HEK293 (cell line): ENCODE data around the gene ATP8B1.

ENCODE experiments used
- CTCF ChIA-PET: fragments of 350-600 bp; formaldehyde crosslinking; extraction: SDS; loops from one replicate; lab custom pipeline; 2021; ENCODE audit warnings: antibody characterized with exemption; lab: Yijun Ruan, JAX
- POLR2A ChIA-PET: fragments of 300-600 bp; formaldehyde crosslinking; extraction: SDS; loops from one replicate; lab custom pipeline; 2020; ENCODE audit warnings: antibody characterized with exemption, inconsistent platforms; lab: Yijun Ruan, JAX
- H3K27ac ChIP-seq: fragments of 200-500 bp; sonication (Bioruptor generic); 2 replicates; pipeline ENCODE4 v1.5.1; 2014; ENCODE audit warnings: low read depth, low read length, control low read depth, inconsistent platforms; ENCODE audit errors: extremely low read depth
- H3K36me3 ChIP-seq, 2 experiments: fragments of 200-500 bp in 1 of 2; sonication (Bioruptor generic) in 1 of 2; 1 replicate in 1 of 2; 2 replicates in 1 of 2; pipeline ENCODE4 v1.5.1; 2014 to 2017; ENCODE audit warnings: inconsistent platforms in 2 of 2, low read length in 2 of 2; ENCODE audit not compliant: control insufficient read depth in 2 of 2, insufficient read depth in 1 of 2
- H3K4me1 ChIP-seq: fragments of 200-500 bp; sonication (Bioruptor generic); 2 replicates; pipeline ENCODE4 v1.5.1; 2014; ENCODE audit warnings: mild to moderate bottlenecking, low read length, inconsistent platforms; ENCODE audit not compliant: control insufficient read depth, insufficient read depth
- H3K4me3 ChIP-seq: 2 replicates; pipeline ENCODE4 v1.5.1; 2011; ENCODE audit warnings: low read depth, mild to moderate bottlenecking, control low read depth, low read length, moderate library complexity
- H3K9me3 ChIP-seq: fragments of 200-500 bp; sonication (Bioruptor generic); 2 replicates; pipeline ENCODE4 v1.5.1; 2014; ENCODE audit warnings: low read depth, low read length, inconsistent platforms; ENCODE audit not compliant: control insufficient read depth, insufficient read depth
- EGR2 ChIP-seq: fragments of 450-650 bp; formaldehyde crosslinking; IDR thresholded peaks from 2 replicates; pipeline ENCODE4 v1.5.1; 2016; ENCODE audit warnings: low read depth, missing biosample characterization, missing genetic modification characterization
- GLI4 ChIP-seq: fragments of 450-650 bp; formaldehyde crosslinking; IDR thresholded peaks from 2 replicates; pipeline ENCODE4 v1.5.1; 2016; ENCODE audit warnings: missing biosample characterization, missing genetic modification characterization
- GLIS2 ChIP-seq: fragments of 450-650 bp; formaldehyde crosslinking; IDR thresholded peaks from 2 replicates; pipeline ENCODE4 v1.5.1; 2016; ENCODE audit warnings: missing biosample characterization, missing genetic modification characterization
- KLF16 ChIP-seq: fragments of 450-650 bp; formaldehyde crosslinking; IDR thresholded peaks from 2 replicates; pipeline ENCODE4 v1.5.1; 2017; ENCODE audit warnings: missing biosample characterization, missing genetic modification characterization
- RBAK ChIP-seq: fragments of 450-650 bp; formaldehyde crosslinking; IDR thresholded peaks from 2 replicates; pipeline ENCODE4 v1.5.1; 2016; ENCODE audit warnings: missing biosample characterization, missing genetic modification characterization
- SETDB1 ChIP-seq: IDR thresholded peaks from one replicate; pipeline ENCODE4 v1.6.1; 2017; ENCODE audit warnings: mild to moderate bottlenecking, low read length, moderate library complexity, mixed read lengths; ENCODE audit not compliant: insufficient read length
- ZBTB17 ChIP-seq: fragments of 450-650 bp; formaldehyde crosslinking; IDR thresholded peaks from 2 replicates; pipeline ENCODE4 v1.5.1; 2016; ENCODE audit warnings: missing biosample characterization, missing genetic modification characterization
- ZBTB20 ChIP-seq: fragments of 450-650 bp; formaldehyde crosslinking; IDR thresholded peaks from 2 replicates; pipeline ENCODE4 v1.5.1; 2016; ENCODE audit warnings: missing biosample characterization, missing genetic modification characterization
- ZBTB8A ChIP-seq: fragments of 450-650 bp; formaldehyde crosslinking; IDR thresholded peaks from 2 replicates; pipeline ENCODE4 v1.5.1; 2016; ENCODE audit warnings: missing biosample characterization, missing genetic modification characterization
- ZFP3 ChIP-seq: fragments of 450-650 bp; formaldehyde crosslinking; IDR thresholded peaks from 2 replicates; pipeline ENCODE4 v1.5.1; 2016; ENCODE audit warnings: low read depth, missing biosample characterization, missing genetic modification characterization
- ZFP37 ChIP-seq: fragments of 450-650 bp; formaldehyde crosslinking; IDR thresholded peaks from 2 replicates; pipeline ENCODE4 v1.5.1; 2016; ENCODE audit warnings: missing biosample characterization, missing genetic modification characterization
- ZNF114 ChIP-seq: fragments of 450-650 bp; formaldehyde crosslinking; IDR thresholded peaks from 2 replicates; pipeline ENCODE4 v1.5.0; 2017; ENCODE audit warnings: missing biosample characterization, missing genetic modification characterization
- ZNF133 ChIP-seq: fragments of 450-650 bp; formaldehyde crosslinking; IDR thresholded peaks from 2 replicates; pipeline ENCODE4 v1.5.1; 2016; ENCODE audit warnings: missing biosample characterization, missing genetic modification characterization
- ZNF239 ChIP-seq: fragments of 450-650 bp; formaldehyde crosslinking; IDR thresholded peaks from 2 replicates; pipeline ENCODE4 v1.5.1; 2016; ENCODE audit warnings: missing biosample characterization, missing genetic modification characterization
- ZNF24 ChIP-seq: fragments of 450-650 bp; formaldehyde crosslinking; IDR thresholded peaks from 2 replicates; pipeline ENCODE4 v1.5.1; 2016; ENCODE audit warnings: missing biosample characterization, missing genetic modification characterization
- ZNF266 ChIP-seq: fragments of 450-650 bp; formaldehyde crosslinking; IDR thresholded peaks from 2 replicates; pipeline ENCODE4 v1.5.1; 2016; ENCODE audit warnings: missing biosample characterization, missing genetic modification characterization, low read depth
- ZNF366 ChIP-seq: fragments of 450-650 bp; formaldehyde crosslinking; conservative IDR thresholded peaks from 2 replicates; pipeline ENCODE4 v1.5.1; 2016; ENCODE audit warnings: missing biosample characterization, missing genetic modification characterization
- ZNF501 ChIP-seq: fragments of 450-650 bp; formaldehyde crosslinking; IDR thresholded peaks from 2 replicates; pipeline ENCODE4 v1.5.1; 2016; ENCODE audit warnings: missing biosample characterization, missing genetic modification characterization
- ZNF529 ChIP-seq: fragments of 450-650 bp; formaldehyde crosslinking; IDR thresholded peaks from 2 replicates; pipeline ENCODE4 v1.5.1; 2017; ENCODE audit warnings: missing genetic modification characterization, missing biosample characterization; ENCODE audit not compliant: insufficient replicate concordance
- ZNF555 ChIP-seq: fragments of 450-650 bp; formaldehyde crosslinking; conservative IDR thresholded peaks from 2 replicates; pipeline ENCODE4 v1.5.1; 2017; ENCODE audit warnings: missing biosample characterization, mild to moderate bottlenecking, missing genetic modification characterization, inconsistent platforms
- ZNF777 ChIP-seq: fragments of 450-650 bp; formaldehyde crosslinking; IDR thresholded peaks from 2 replicates; pipeline ENCODE4 v1.5.1; 2017; ENCODE audit warnings: missing biosample characterization, missing genetic modification characterization, borderline replicate concordance
- ZNF785 ChIP-seq: fragments of 450-650 bp; formaldehyde crosslinking; IDR thresholded peaks from 2 replicates; pipeline ENCODE4 v1.5.1; 2016; ENCODE audit warnings: missing biosample characterization, missing genetic modification characterization
- ZNF791 ChIP-seq: fragments of 450-650 bp; formaldehyde crosslinking; IDR thresholded peaks from 2 replicates; pipeline ENCODE4 v1.5.1; 2016; ENCODE audit warnings: missing biosample characterization, missing genetic modification characterization
- ZNF837 ChIP-seq: fragments of 450-650 bp; formaldehyde crosslinking; IDR thresholded peaks from 2 replicates; pipeline ENCODE4 v1.5.1; 2016; ENCODE audit warnings: missing biosample characterization, missing genetic modification characterization
- TF ChIP-seq, protein P1 (sequence below): fragments of 450-650 bp; formaldehyde crosslinking; IDR thresholded peaks from 2 replicates; pipeline ENCODE4 v1.5.1; 2016; ENCODE audit warnings: missing biosample characterization, missing genetic modification characterization
- TF ChIP-seq, protein P2 (sequence below): fragments of 450-650 bp; formaldehyde crosslinking; IDR thresholded peaks from 2 replicates; pipeline ENCODE4 v1.5.1; 2017; ENCODE audit warnings: missing biosample characterization, missing genetic modification characterization
- TF ChIP-seq, protein P3 (sequence below): fragments of 450-650 bp; formaldehyde crosslinking; IDR thresholded peaks from 2 replicates; pipeline ENCODE4 v1.5.1; 2016; ENCODE audit warnings: missing biosample characterization, missing genetic modification characterization, low read depth
- TF ChIP-seq, protein P4 (sequence below): fragments of 450-650 bp; formaldehyde crosslinking; IDR thresholded peaks from 2 replicates; pipeline ENCODE4 v1.5.1; 2016; ENCODE audit warnings: missing biosample characterization, missing genetic modification characterization
- TF ChIP-seq, protein P5 (sequence below): fragments of 450-650 bp; IDR thresholded peaks from 2 replicates; pipeline ENCODE4 v1.5.1; 2018; ENCODE audit warnings: missing biosample characterization, mild to moderate bottlenecking, missing genetic modification characterization

The ATP8B1 gene

DNA sequence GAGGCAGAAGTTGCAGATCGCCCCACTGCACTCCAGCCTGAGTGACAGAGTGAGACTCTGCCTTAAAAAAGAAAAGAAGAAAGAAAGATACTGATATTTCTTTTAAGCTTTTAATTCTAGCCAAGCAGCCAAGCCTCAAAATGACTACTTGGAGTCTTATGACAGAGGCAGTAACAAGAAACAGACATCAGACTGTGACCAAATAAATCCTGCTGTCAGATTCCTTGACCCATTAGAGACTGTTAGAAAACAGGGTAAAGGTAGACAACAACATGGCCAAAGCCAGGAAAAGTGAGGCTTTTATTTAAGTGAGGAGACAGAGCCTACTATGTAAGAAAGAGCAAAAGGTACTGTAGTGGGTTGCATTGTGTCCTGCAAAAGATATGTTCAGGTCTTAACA lies 98.1 kb downstream of the ATP8B1 start:
- CTCF ChIA-PET, result no interaction called here
- no peak for TF ChIP-seq ZNF266
- TF ChIP-seq KLF16 (tag by site-specific recombination), result no peak
- TF ChIP-seq RBAK (tag by site-specific recombination), result no peak
- TF ChIP-seq ZNF837 (tag by site-specific recombination), result no peak
- no peak for TF ChIP-seq ZNF24 (tag by site-specific recombination)
- no peak for TF ChIP-seq ZFP3 (tag by site-specific recombination)
- TF ChIP-seq, protein P1, sequence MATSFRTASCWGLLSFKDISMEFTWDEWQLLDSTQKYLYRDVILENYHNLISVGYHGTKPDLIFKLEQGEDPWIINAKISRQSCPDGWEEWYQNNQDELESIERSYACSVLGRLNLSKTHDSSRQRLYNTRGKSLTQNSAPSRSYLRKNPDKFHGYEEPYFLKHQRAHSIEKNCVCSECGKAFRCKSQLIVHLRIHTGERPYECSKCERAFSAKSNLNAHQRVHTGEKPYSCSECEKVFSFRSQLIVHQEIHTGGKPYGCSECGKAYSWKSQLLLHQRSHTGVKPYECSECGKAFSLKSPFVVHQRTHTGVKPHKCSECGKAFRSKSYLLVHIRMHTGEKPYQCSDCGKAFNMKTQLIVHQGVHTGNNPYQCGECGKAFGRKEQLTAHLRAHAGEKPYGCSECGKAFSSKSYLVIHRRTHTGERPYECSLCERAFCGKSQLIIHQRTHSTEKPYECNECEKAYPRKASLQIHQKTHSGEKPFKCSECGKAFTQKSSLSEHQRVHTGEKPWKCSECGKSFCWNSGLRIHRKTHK, result no peak
- TF ChIP-seq ZNF785 (tag by site-specific recombination), result no peak
- no peak for TF ChIP-seq GLI4 (tag by site-specific recombination)
- TF ChIP-seq ZBTB8A, result no peak
- POLR2A ChIA-PET, result no interaction called here
- no peak overlapping the region for H3K27ac ChIP-seq
- no peaks in the 10 kb centered on the region for H3K9me3 ChIP-seq
- H3K4me1 ChIP-seq, result 0 out of 2 replicates have a peak, but pooled peaks cover 5% of the 10 kb centered on the region
- no peaks in the 10 kb centered on the region; a peak in 1 of 3 replicates for H3K36me3 ChIP-seq
- no peak overlapping the region for H3K4me3 ChIP-seq

DNA sequence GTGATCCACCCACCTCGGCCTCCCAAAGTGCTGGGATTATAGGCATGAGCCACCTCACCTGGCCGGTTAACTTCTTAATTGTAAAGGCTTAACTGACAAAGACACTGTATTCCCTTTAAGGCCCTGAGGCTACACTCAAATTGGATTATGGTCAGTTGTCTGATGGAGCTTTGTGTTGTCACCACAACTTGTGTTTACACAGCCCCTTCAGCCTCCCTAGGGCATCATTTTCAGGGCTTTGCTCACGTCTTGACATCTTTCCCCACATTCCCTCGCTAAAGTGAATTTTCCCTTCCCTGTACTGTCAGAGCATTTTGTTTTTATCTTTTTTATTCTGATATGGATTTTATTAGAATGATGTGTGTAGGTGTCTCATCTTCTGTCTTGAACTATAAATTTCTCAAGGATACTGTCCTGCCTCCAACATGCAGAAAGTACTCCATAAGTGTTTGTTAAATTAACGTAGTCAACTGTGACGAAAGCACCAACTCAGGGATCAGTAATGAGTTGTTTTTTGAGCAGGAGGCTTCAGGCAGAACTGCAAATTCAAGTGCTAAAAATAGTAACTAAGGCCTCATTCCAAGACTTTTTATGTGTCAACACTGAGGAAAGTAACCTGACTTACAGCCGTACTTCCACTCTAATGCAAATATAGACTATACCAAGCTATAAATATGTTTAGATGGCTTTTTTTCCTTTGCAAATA lies 104.4 kb downstream of the ATP8B1 start:
- peaks cover 10% of the 10 kb centered on the region for H3K4me1 ChIP-seq
- H3K27ac ChIP-seq, result peak overlapping the region; percentile 77
- ChIA-PET CTCF (interaction anchor here (0.6 to 1.8 kb wide), 2 partner anchors 24 to 36 kb away, joined by 3 to 4 read pairs; no protein-coding TSS in a partner anchor), POLR2A (no interaction called here)
- H3K36me3 ChIP-seq, result no peaks in the 10 kb centered on the region; a peak in 1 of 3 replicates
- H3K9me3 ChIP-seq, result no peaks in the 10 kb centered on the region
- no peak overlapping the region for H3K4me3 ChIP-seq
- TF ChIP-seq, protein P2, sequence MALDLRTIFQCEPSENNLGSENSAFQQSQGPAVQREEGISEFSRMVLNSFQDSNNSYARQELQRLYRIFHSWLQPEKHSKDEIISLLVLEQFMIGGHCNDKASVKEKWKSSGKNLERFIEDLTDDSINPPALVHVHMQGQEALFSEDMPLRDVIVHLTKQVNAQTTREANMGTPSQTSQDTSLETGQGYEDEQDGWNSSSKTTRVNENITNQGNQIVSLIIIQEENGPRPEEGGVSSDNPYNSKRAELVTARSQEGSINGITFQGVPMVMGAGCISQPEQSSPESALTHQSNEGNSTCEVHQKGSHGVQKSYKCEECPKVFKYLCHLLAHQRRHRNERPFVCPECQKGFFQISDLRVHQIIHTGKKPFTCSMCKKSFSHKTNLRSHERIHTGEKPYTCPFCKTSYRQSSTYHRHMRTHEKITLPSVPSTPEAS (tag by site-specific recombination), result no peak
- peak; percentile 57; the same call in 1 of the 2 replicates for TF ChIP-seq ZNF366 (tag by site-specific recombination)
- 0 out of 2 replicates have a peak, but pooled peaks have one; percentile 24 for TF ChIP-seq ZBTB17 (tag by site-specific recombination)
- TF ChIP-seq ZNF114, result no peak
- TF ChIP-seq EGR2, result no peak
- TF ChIP-seq, protein P3, sequence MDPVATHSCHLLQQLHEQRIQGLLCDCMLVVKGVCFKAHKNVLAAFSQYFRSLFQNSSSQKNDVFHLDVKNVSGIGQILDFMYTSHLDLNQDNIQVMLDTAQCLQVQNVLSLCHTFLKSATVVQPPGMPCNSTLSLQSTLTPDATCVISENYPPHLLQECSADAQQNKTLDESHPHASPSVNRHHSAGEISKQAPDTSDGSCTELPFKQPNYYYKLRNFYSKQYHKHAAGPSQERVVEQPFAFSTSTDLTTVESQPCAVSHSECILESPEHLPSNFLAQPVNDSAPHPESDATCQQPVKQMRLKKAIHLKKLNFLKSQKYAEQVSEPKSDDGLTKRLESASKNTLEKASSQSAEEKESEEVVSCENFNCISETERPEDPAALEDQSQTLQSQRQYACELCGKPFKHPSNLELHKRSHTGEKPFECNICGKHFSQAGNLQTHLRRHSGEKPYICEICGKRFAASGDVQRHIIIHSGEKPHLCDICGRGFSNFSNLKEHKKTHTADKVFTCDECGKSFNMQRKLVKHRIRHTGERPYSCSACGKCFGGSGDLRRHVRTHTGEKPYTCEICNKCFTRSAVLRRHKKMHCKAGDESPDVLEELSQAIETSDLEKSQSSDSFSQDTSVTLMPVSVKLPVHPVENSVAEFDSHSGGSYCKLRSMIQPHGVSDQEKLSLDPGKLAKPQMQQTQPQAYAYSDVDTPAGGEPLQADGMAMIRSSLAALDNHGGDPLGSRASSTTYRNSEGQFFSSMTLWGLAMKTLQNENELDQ (tag by site-specific recombination), result no peak
- TF ChIP-seq GLIS2 (tag by site-specific recombination), result 0 out of 2 replicates have a peak, but pooled peaks have one; percentile 16
- no peak for TF ChIP-seq ZNF529 (tag by site-specific recombination)
- TF ChIP-seq, protein P4, sequence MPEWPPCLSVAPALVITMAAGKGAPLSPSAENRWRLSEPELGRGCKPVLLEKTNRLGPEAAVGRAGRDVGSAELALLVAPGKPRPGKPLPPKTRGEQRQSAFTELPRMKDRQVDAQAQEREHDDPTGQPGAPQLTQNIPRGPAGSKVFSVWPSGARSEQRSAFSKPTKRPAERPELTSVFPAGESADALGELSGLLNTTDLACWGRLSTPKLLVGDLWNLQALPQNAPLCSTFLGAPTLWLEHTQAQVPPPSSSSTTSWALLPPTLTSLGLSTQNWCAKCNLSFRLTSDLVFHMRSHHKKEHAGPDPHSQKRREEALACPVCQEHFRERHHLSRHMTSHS (tag by site-specific recombination), result no peak
- TF ChIP-seq ZBTB20 (tag by site-specific recombination), result no peak
- TF ChIP-seq ZFP3 (tag by site-specific recombination), result no peak
- no peak for TF ChIP-seq ZNF501 (tag by site-specific recombination)
- TF ChIP-seq, protein P5, sequence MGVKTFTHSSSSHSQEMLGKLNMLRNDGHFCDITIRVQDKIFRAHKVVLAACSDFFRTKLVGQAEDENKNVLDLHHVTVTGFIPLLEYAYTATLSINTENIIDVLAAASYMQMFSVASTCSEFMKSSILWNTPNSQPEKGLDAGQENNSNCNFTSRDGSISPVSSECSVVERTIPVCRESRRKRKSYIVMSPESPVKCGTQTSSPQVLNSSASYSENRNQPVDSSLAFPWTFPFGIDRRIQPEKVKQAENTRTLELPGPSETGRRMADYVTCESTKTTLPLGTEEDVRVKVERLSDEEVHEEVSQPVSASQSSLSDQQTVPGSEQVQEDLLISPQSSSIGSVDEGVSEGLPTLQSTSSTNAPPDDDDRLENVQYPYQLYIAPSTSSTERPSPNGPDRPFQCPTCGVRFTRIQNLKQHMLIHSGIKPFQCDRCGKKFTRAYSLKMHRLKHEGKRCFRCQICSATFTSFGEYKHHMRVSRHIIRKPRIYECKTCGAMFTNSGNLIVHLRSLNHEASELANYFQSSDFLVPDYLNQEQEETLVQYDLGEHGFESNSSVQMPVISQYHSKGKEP (tag by site-specific recombination), result peak; percentile 47
- TF ChIP-seq ZNF791 (tag by site-specific recombination), result no peak
- no peak for TF ChIP-seq ZNF239 (tag by site-specific recombination)
- no peak for TF ChIP-seq ZNF777 (tag by site-specific recombination)
- TF ChIP-seq SETDB1, result no peak
- no peak for TF ChIP-seq ZFP37 (tag by site-specific recombination)
- TF ChIP-seq ZNF133 (tag by site-specific recombination), result no peak
- no peak for TF ChIP-seq ZNF555
